GM12878 (cell line): Measurements from ENCODE around the gene CCDC63.

ENCODE experiments used
- IKZF1 ChIP-seq: fragments of 450-650 bp; conservative IDR thresholded peaks from 2 replicates; pipeline ENCODE4 v1.6.1; 2017; ENCODE audit warnings: antibody characterized with exemption, mild to moderate bottlenecking
- JUND ChIP-seq: IDR thresholded peaks from 2 replicates; pipeline ENCODE4 v1.6.1; 2012; ENCODE audit warnings: low read depth, mild to moderate bottlenecking, low read length, improper control_type of control experiment, moderate library complexity
- POLR2AphosphoS5 ChIP-seq: IDR thresholded peaks from 2 replicates; pipeline ENCODE4 v1.6.1; 2011; ENCODE audit warnings: mild to moderate bottlenecking, low read length, inconsistent platforms
- ZNF217 ChIP-seq: fragments of 450-650 bp; IDR thresholded peaks from 2 replicates; pipeline ENCODE4 v1.6.1; 2017; ENCODE audit warnings: antibody characterized with exemption, mild to moderate bottlenecking

- TF ChIP-seq JUND = no peak
- no peak for TF ChIP-seq ZNF217
- TF ChIP-seq IKZF1 = no peak
- no peak for TF ChIP-seq POLR2AphosphoS5
Observed at GRCh38 chr12:110841007-110841406, 5.8 kb upstream of the CCDC63 start.
